ENCODE measurements around the gene CENPU.

DNA sequence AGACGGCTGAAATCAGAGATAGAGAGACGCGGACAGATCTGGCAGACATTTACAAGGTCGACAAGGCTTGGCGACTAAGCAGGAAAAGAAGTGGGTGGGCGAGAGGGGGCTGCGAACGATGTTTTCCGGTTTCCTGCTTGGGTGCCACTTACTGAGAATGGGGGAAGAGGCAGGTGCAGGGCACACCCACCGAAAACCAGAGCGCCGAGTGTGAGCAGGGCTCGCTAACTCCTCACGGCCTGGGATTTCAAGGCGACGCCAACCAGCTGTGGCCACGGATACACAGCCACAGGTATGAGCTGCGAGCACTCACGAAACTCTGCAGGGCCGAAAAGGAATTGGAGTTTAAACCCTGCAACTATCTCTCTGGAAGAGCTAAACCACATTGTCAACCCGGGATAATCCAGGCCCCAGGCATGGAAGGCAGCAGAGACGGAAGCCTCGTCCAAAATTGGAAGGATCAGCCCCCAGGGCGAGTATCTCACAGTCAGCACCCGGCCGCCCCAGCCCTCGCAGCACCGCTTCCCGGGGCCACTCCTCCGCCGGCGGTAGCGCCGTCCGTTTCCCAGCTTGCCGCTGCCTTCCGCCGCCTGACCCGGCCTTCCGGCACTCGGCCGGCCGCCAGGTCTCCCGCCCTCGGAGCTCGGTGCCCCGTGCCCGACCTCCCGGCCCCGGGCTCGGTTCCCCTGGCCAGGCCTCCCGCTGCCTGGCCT, 85.4 kb downstream of the CENPU start:
- TF ChIP-seq ZNF274 (IDR thresholded peaks at IDR 0.05; ENCODE audit: low read depth, low read length): no peak
- TF ChIP-seq YY1 (IDR thresholded peaks at IDR 0.05; ENCODE audit: insufficient read depth, insufficient read length): no peak
